Rectal smooth muscle tissue (tissue), 1 donor: ENCODE results near the gene LYG2.
"Not testable (repeated sequence)": the region's sequence is repeated elsewhere in the genome, so short reads cannot be mapped to it uniquely, and the experiment has no call there.

Source experiments
- H3K27ac ChIP-seq: one replicate; pipeline ENCODE4 v1.7.0; 2013; ENCODE audit warnings: low read depth, low read length, inconsistent platforms
- H3K27me3 ChIP-seq: one replicate; pipeline ENCODE4 v1.7.0; 2013; ENCODE audit warnings: low read length; ENCODE audit not compliant: control insufficient read depth, insufficient read depth
- H3K36me3 ChIP-seq: one replicate; pipeline ENCODE4 v1.7.0; 2013; ENCODE audit warnings: low read length; ENCODE audit not compliant: control insufficient read depth, insufficient read depth
- H3K4me1 ChIP-seq: one replicate; pipeline ENCODE4 v1.7.0; 2013; ENCODE audit warnings: low read length; ENCODE audit not compliant: control insufficient read depth, insufficient read depth
- H3K4me3 ChIP-seq: one replicate; pipeline ENCODE4 v1.7.0; 2013; ENCODE audit warnings: low read length
- H3K9ac ChIP-seq: one replicate; pipeline ENCODE4 v1.7.0; 2013; ENCODE audit warnings: low read length

LYG2 gene

GRCh38 chr2:99192364-99192763 is 63.1 kb downstream of the LYG2 start:
- not testable (repeated sequence) for H3K4me3 ChIP-seq, H3K9ac ChIP-seq, H3K27ac ChIP-seq, H3K27me3 ChIP-seq, H3K4me1 ChIP-seq, H3K36me3 ChIP-seq
